ENCODE data around the gene SLC5A5. TPM values are rescaled to one million over a fixed set of nuclear protein-coding genes. Genes with fewer than 3 reads are reported as not detected.

Gene SLC5A5
- total RNA-seq, 1 donor from 2014 or later, result not detected

- H3K9me3 ChIP-seq, result no peaks in the 10 kb centered on the region
- DNase-seq (ENCODE audit: low spot score in 2 of 2), result no peak
- no peak overlapping the region for H3K4me3 ChIP-seq
- no peaks in the 10 kb centered on the region for H3K27me3 ChIP-seq
- peaks cover 5 to 7% of the 10 kb centered on the region in 2 donors for H3K4me1 ChIP-seq
- intact Hi-C loops (cut with DNase I), result no loop called here
- H3K36me3 ChIP-seq, result peaks cover 27 to 43% of the 10 kb centered on the region in 2 donors
- H3K27ac ChIP-seq, result no peak overlapping the region
- no peak for TF ChIP-seq CTCF (IDR thresholded peaks at IDR 0.05)
Observed at GRCh38 chr19:17936379-17936778, 64.6 kb downstream of the SLC5A5 start.

GRCh38 chr19:17937371-17937900 is 65.7 kb downstream of the SLC5A5 start:
- no peaks in the 10 kb centered on the region for H3K9me3 ChIP-seq
- no peak overlapping the region for H3K4me3 ChIP-seq
- H3K27ac ChIP-seq, result no peak overlapping the region
- TF ChIP-seq CTCF (IDR thresholded peaks at IDR 0.05), result no peak
- intact Hi-C loops (cut with DNase I), result no loop called here
- no peaks in the 10 kb centered on the region for H3K27me3 ChIP-seq
- DNase-seq (ENCODE audit: low spot score in 2 of 2), result no peak
- peaks cover 5 to 7% of the 10 kb centered on the region in 2 donors for H3K4me1 ChIP-seq
- H3K36me3 ChIP-seq, result peaks cover 27 to 43% of the 10 kb centered on the region in 2 donors

- peak in 1 of 2 donors; percentile 87 for DNase-seq (ENCODE audit: low spot score in 2 of 2)
- H3K36me3 ChIP-seq, result peaks cover 36 to 45% of the 10 kb centered on the region in 2 donors
- intact Hi-C loops (cut with DNase I), result loop anchor here (1.0 kb wide), 1 partner anchor 58 kb away; no protein-coding TSS in a partner anchor
- H3K27ac ChIP-seq, result no peak overlapping the region
- H3K4me3 ChIP-seq, result no peak overlapping the region
- no peaks in the 10 kb centered on the region for H3K9me3 ChIP-seq
- H3K4me1 ChIP-seq, result peaks cover 4 to 7% of the 10 kb centered on the region in 2 donors
- H3K27me3 ChIP-seq, result no peaks in the 10 kb centered on the region
- TF ChIP-seq CTCF (IDR thresholded peaks at IDR 0.05), result peak; percentile 87 to 95 (median 90)
Observed at GRCh38 chr19:17938092-17938845, 66.5 kb downstream of the SLC5A5 start.

- Histone ChIP-seq H3K36me3 (peaks cover 29 to 42% of the 10 kb centered on the region in 2 donors), H3K4me1 (peaks cover 0 to under 1% of the 10 kb centered on the region in 2 donors), H3K4me3 (no peak overlapping the region), H3K27me3 (no peaks in the 10 kb centered on the region), H3K27ac (no peak overlapping the region), H3K9me3 (no peaks in the 10 kb centered on the region)
- intact Hi-C loops (cut with DNase I), result no loop called here
- no peak for DNase-seq (ENCODE audit: low spot score in 2 of 2)
- TF ChIP-seq CTCF (IDR thresholded peaks at IDR 0.05), result no peak
Observed at GRCh38 chr19:17942181-17942580, 70.4 kb downstream of the SLC5A5 start.

GRCh38 chr19:17942582-17943273 is 71.0 kb downstream of the SLC5A5 start:
- Histone ChIP-seq H3K4me3 (no peak overlapping the region), H3K4me1 (peaks cover 0 to 2% of the 10 kb centered on the region in 2 donors), H3K27ac (no peak overlapping the region), H3K27me3 (no peaks in the 10 kb centered on the region), H3K9me3 (no peaks in the 10 kb centered on the region), H3K36me3 (peaks cover 28 to 38% of the 10 kb centered on the region in 2 donors)
- no peak for DNase-seq (ENCODE audit: low spot score in 2 of 2)
- no peak for TF ChIP-seq CTCF (IDR thresholded peaks at IDR 0.05)
- intact Hi-C loops (cut with DNase I), result no loop called here

Data from ascending aorta (tissue), 2 donors.